22Rv1 (cell line): ENCODE results near the gene ANKRD6.

ENCODE experiments used
- H3K27ac ChIP-seq: fragments of 450-650 bp; 2 replicates; pipeline ENCODE4 v1.5.1; 2017
- CTCF ChIP-seq: fragments of 450-650 bp; IDR thresholded peaks from 2 replicates; pipeline ENCODE4 v1.5.1; 2017; ENCODE audit warnings: mild to moderate bottlenecking
- ZFX ChIP-seq: fragments of 450-650 bp; IDR thresholded peaks from 2 replicates; pipeline ENCODE4 v1.6.1; 2017; ENCODE audit warnings: antibody characterized with exemption, borderline replicate concordance

ANKRD6 gene

GRCh38 chr6:89468998-89469397, 36.0 kb downstream of the ANKRD6 start:
- no peak for TF ChIP-seq ZFX
- TF ChIP-seq CTCF = no peak
- H3K27ac ChIP-seq = no peak overlapping the region

- TF ChIP-seq CTCF = no peak
- no peak for TF ChIP-seq ZFX
Observed at GRCh38 chr6:89471287-89471867, 38.4 kb downstream of the ANKRD6 start.

GRCh38 chr6:89475101-89475500, 42.1 kb downstream of the ANKRD6 start:
- no peak overlapping the region for H3K27ac ChIP-seq
- no peak for TF ChIP-seq ZFX
- no peak for TF ChIP-seq CTCF

More at GRCh38 chr6:89471287-89471867, 38.4 kb downstream of the ANKRD6 start:
- H3K27ac ChIP-seq = no peak overlapping the region

GRCh38 chr6:89475634-89476033, 42.7 kb downstream of the ANKRD6 start:
- no peak for TF ChIP-seq ZFX
- TF ChIP-seq CTCF = no peak
- H3K27ac ChIP-seq = no peak overlapping the region

- no peak overlapping the region for H3K27ac ChIP-seq
- no peak for TF ChIP-seq CTCF
- no peak for TF ChIP-seq ZFX
Observed at GRCh38 chr6:89479897-89480296, 46.9 kb downstream of the ANKRD6 start.

- no peak for TF ChIP-seq CTCF
- no peak for TF ChIP-seq ZFX
- no peak overlapping the region for H3K27ac ChIP-seq
Observed at GRCh38 chr6:89481695-89482094, 48.7 kb downstream of the ANKRD6 start.

GRCh38 chr6:89482126-89482525, 49.2 kb downstream of the ANKRD6 start:
- no peak overlapping the region for H3K27ac ChIP-seq
- TF ChIP-seq ZFX (no peak), CTCF (no peak)
